MM.1S (cell line): ENCODE measurements around the gene ORC2.
A peak's percentile ranks its signal among the peaks of the same experiment; 100 is the strongest.

ENCODE experiments used
- DNase-seq: peaks from one replicate; pipeline ENCODE4 v3.0.0-alpha.2; 2015
- H2AFZ ChIP-seq: fragments of 300-600 bp; sonication (generic); 2 replicates; pipeline ENCODE4 v1.6.0; 2016; ENCODE audit warnings: antibody characterized with exemption, low read length
- H3F3A ChIP-seq: fragments of 300-600 bp; sonication (generic); 2 replicates; pipeline ENCODE4 v1.6.1; 2016; ENCODE audit warnings: mild to moderate bottlenecking, antibody characterized with exemption, low read length, moderate library complexity, mixed read lengths; ENCODE audit not compliant: insufficient read depth
- H3K27ac ChIP-seq: fragments of 300-600 bp; sonication (generic); 2 replicates; pipeline ENCODE4 v1.5.1; 2016; ENCODE audit warnings: mild to moderate bottlenecking, low read length
- H3K27me3 ChIP-seq: fragments of 300-600 bp; sonication (generic); replicated peaks from 2 replicates; pipeline ENCODE4 v1.6.0; 2016; ENCODE audit warnings: low read length; ENCODE audit not compliant: insufficient read depth
- H3K36me3 ChIP-seq: fragments of 300-600 bp; sonication (generic); replicated peaks from 2 replicates; pipeline ENCODE4 v1.6.1; 2016; ENCODE audit warnings: mild to moderate bottlenecking, low read length, mixed read lengths; ENCODE audit not compliant: insufficient read depth
- H3K4me1 ChIP-seq: fragments of 300-600 bp; sonication (generic); 2 replicates; pipeline ENCODE4 v1.6.1; 2016; ENCODE audit warnings: low read length, mixed read lengths
- H3K4me2 ChIP-seq: fragments of 300-600 bp; sonication (generic); 2 replicates; pipeline ENCODE4 v1.6.0; 2016; ENCODE audit warnings: low read depth, low read length
- H3K4me3 ChIP-seq: fragments of 300-600 bp; sonication (generic); 2 replicates; pipeline ENCODE4 v1.5.1; 2016; ENCODE audit warnings: low read length, mixed read lengths
- H3K79me2 ChIP-seq: fragments of 300-600 bp; sonication (generic); 2 replicates; pipeline ENCODE4 v1.6.1; 2016; ENCODE audit warnings: mixed run types, low read length, mixed read lengths
- H3K9ac ChIP-seq: fragments of 300-600 bp; sonication (generic); 2 replicates; pipeline ENCODE4 v1.6.1; 2016; ENCODE audit warnings: low read length, mixed read lengths
- H3K9me2 ChIP-seq: fragments of 300-600 bp; sonication (generic); replicated peaks from 2 replicates; pipeline ENCODE4 v1.6.1; 2016; ENCODE audit warnings: mild to moderate bottlenecking, low read length, mixed read lengths; ENCODE audit not compliant: insufficient read depth
- H3K9me3 ChIP-seq: fragments of 300-600 bp; sonication (generic); replicated peaks from 2 replicates; pipeline ENCODE4 v1.6.1; 2016; ENCODE audit warnings: mild to moderate bottlenecking, low read length, mixed read lengths; ENCODE audit not compliant: insufficient read depth
- H4K20me1 ChIP-seq: fragments of 300-600 bp; sonication (generic); 2 replicates; pipeline ENCODE4 v1.6.1; 2016; ENCODE audit warnings: mild to moderate bottlenecking, low read length, moderate library complexity, mixed read lengths; ENCODE audit not compliant: insufficient read depth
- CTCF ChIP-seq: fragments of 300-600 bp; sonication (generic); IDR thresholded peaks from 2 replicates; pipeline ENCODE4 v1.5.1; 2016; ENCODE audit warnings: antibody characterized with exemption, low read length, mixed read lengths
- EZH2 ChIP-seq: fragments of 300-600 bp; sonication (generic); optimal IDR thresholded peaks from 2 replicates; pipeline ENCODE3; 2017; ENCODE audit warnings: low read depth, mild to moderate bottlenecking, antibody characterized with exemption, low read length, mixed read lengths
- EZH2phosphoT487 ChIP-seq: fragments of 300-600 bp; sonication (generic); IDR thresholded peaks from 2 replicates; pipeline ENCODE4 v1.6.1; 2018; ENCODE audit warnings: antibody characterized with exemption, low read length

The ORC2 gene

GRCh38 chr2:200871151-200871550, 92.3 kb downstream of the ORC2 start:
- Histone ChIP-seq H2AFZ (no peak overlapping the region), H3K27ac (no peak overlapping the region), H4K20me1 (no peaks in the 10 kb centered on the region), H3K9ac (no peak overlapping the region), H3K4me1 (0 out of 2 replicates have a peak, but pooled peaks cover 5% of the 10 kb centered on the region), H3K4me3 (no peak overlapping the region), H3K36me3 (no peaks in the 10 kb centered on the region; the same call in 1 of the 2 replicates), H3K27me3 (no peaks in the 10 kb centered on the region), H3K4me2 (no peak overlapping the region), H3F3A (no peaks in the 10 kb centered on the region), H3K79me2 (no peaks in the 10 kb centered on the region), H3K9me3 (no peaks in the 10 kb centered on the region), H3K9me2 (no peaks in the 10 kb centered on the region)
- no peak for DNase-seq
- no peak for TF ChIP-seq EZH2phosphoT487
- no peak for TF ChIP-seq EZH2
- TF ChIP-seq CTCF: no peak

GRCh38 chr2:200869014-200869413, 94.4 kb downstream of the ORC2 start:
- Histone ChIP-seq H3K79me2 (peaks cover 6% of the 10 kb centered on the region), H3K27me3 (no peaks in the 10 kb centered on the region), H4K20me1 (no peaks in the 10 kb centered on the region), H3F3A (peaks cover 9% of the 10 kb centered on the region), H2AFZ (no peak overlapping the region), H3K9me3 (no peaks in the 10 kb centered on the region), H3K27ac (no peak overlapping the region), H3K4me3 (no peak overlapping the region), H3K36me3 (no peaks in the 10 kb centered on the region; the same call in 1 of the 2 replicates), H3K4me2 (no peak overlapping the region), H3K9me2 (no peaks in the 10 kb centered on the region), H3K9ac (no peak overlapping the region), H3K4me1 (0 out of 2 replicates have a peak, but pooled peaks cover 8% of the 10 kb centered on the region)
- no peak for DNase-seq
- TF ChIP-seq CTCF (no peak), EZH2 (no peak), EZH2phosphoT487 (no peak)

- Histone ChIP-seq H3F3A (peaks cover 11% of the 10 kb centered on the region), H3K4me3 (peak within 1 kb of the TSS; percentile 87), H3K79me2 (peaks cover 52% of the 10 kb centered on the region), H3K9me2 (no peaks in the 10 kb centered on the region), H3K36me3 (peaks cover 23% of the 10 kb centered on the region; the same call in 1 of the 2 replicates), H2AFZ (peak within 1 kb of the TSS; percentile 88), H3K9ac (peak within 1 kb of the TSS; percentile 99), H3K4me2 (peak within 1 kb of the TSS; percentile 91), H3K27me3 (no peaks in the 10 kb centered on the region), H3K27ac (peak within 1 kb of the TSS; percentile 97), H3K4me1 (peaks cover 16% of the 10 kb centered on the region), H3K9me3 (no peaks in the 10 kb centered on the region), H4K20me1 (peaks cover 37% of the 10 kb centered on the region)
- TF ChIP-seq EZH2phosphoT487 (no peak), CTCF (no peak), EZH2 (no peak)
- peak; percentile 97 for DNase-seq
Observed at GRCh38 chr2:200864176-200865034, 99.1 kb downstream of the ORC2 start, which contains the start of gene CLK1. CLK1 (minus strand) TSS chr2:200864658; CDS start chr2:200861862, 2,796 bp downstream.
